Stomach (tissue), 9 donors: ENCODE data around the gene TMOD1. TPM values are rescaled to one million over a fixed set of nuclear protein-coding genes. Genes with fewer than 3 reads are reported as not detected.

Source experiments
- DNase-seq, 2 donors: peaks; one replicate each; pipeline versions ENCODE4 v3.0.0 to v3.0.0-alpha.2; 2013 to 2019
- H3K27ac ChIP-seq, 5 donors: fragments of 200-600 bp in 4 of 5; sonication (generic) in 4 of 5; one replicate each; pipeline ENCODE4 v1.5.1; 2013 to 2019; ENCODE audit warnings: mild to moderate bottlenecking in 1 of 5, moderate library complexity in 1 of 5
- H3K27me3 ChIP-seq, 3 donors: fragments of 200-600 bp; sonication (generic); one replicate each; pipeline ENCODE4 v1.5.1; 2017 to 2019; ENCODE audit warnings: mixed run types in 1 of 3
- H3K36me3 ChIP-seq, 4 donors: fragments of 200-600 bp; sonication (generic); 1 replicate in 3 of 4; 2 replicates in 1 of 4; pipeline ENCODE4 v1.5.1; 2016 to 2019
- H3K4me1 ChIP-seq, 4 donors: fragments of 200-600 bp; sonication (generic); one replicate each; pipeline ENCODE4 v1.5.1; 2016 to 2019
- H3K4me3 ChIP-seq, 4 donors: fragments of 200-600 bp; sonication (generic) in 3 of 4; one replicate each; pipeline ENCODE4 v1.5.1; 2016 to 2019; ENCODE audit warnings: mild to moderate bottlenecking in 1 of 4
- H3K9me3 ChIP-seq, 4 donors: fragments of 200-600 bp; sonication (generic); one replicate each; pipeline ENCODE4 v1.5.1; 2016 to 2019
- CTCF ChIP-seq, 7 experiments: fragments of 450-650 bp in 4 of 7; fragments of 200-600 bp in 3 of 7; sonication (generic) in 3 of 7; IDR thresholded peaks; one replicate each; pipeline ENCODE4 v1.5.1; 2016 to 2019; ENCODE audit warnings: antibody characterized with exemption in 7 of 7, control low read depth in 2 of 7, mild to moderate bottlenecking in 1 of 7
- EP300 ChIP-seq: sonication (generic); formaldehyde crosslinking; IDR thresholded peaks from one replicate; pipeline ENCODE4 v1.6.1; 2017; ENCODE audit warnings: antibody characterized with exemption
- POLR2A ChIP-seq, 4 donors: fragments of 450-650 bp; IDR thresholded peaks; one replicate each; pipeline ENCODE4 v1.6.1; 2016; ENCODE audit warnings: antibody characterized with exemption in 4 of 4, control low read depth in 2 of 4, mild to moderate bottlenecking in 1 of 4, moderate library complexity in 1 of 4
- POLR2AphosphoS5 ChIP-seq, 3 donors: sonication (generic); formaldehyde crosslinking; IDR thresholded peaks; one replicate each; pipeline ENCODE4 v1.6.1; 2016; ENCODE audit warnings: antibody characterized with exemption in 3 of 3
- WGBS, 5 donors: extraction: QIAGEN DNeasy Blood & Tissue Kit in 3 of 5; methylation state at CpG; one replicate each; pipeline versions ENCODE4 v1.1.5 to v1.1.7; 2013 to 2018; 5-methylcytosine and 5-hydroxymethylcytosine counted together
- intact Hi-C: fragments of 100-400 bp; cut with DNase I; formaldehyde crosslinking; loops from one replicate; pipeline ENCODE4 v1.15.1; 2023; ENCODE audit warnings: low total_unique reads
- polyA plus RNA-seq, 3 donors: library from polyadenylated mRNA; stranded (reverse); fragments of 200-250 nt; gene quantifications; one replicate each; pipeline ENCODE4 v1.2.3, GENCODE V29; 2013
- total RNA-seq, 5 donors: library from RNA; depleted of rRNA; stranded (reverse); fragments of >200 nt; gene quantifications; one replicate each; pipeline versions ENCODE4 v1.1.0 to v1.2.3, GENCODE V29; 2014 to 2016
- donor health status: healthy with polysubstance abuse.
- donor health status: Bipolar disorder and iron deficiency.
- donor health status: healthy.

The TMOD1 gene
- total and polyA plus RNA-seq, 8 donors: 4.6 to 34.8 (median 11.2) TPM

- Histone ChIP-seq H3K27me3 (no peaks in the 10 kb centered on the region), H3K4me3 (no peak overlapping the region), H3K27ac (peak overlapping the region; percentile 45 to 90 (median 81)), H3K4me1 (peaks cover 25 to 39% (median 34%) of the 10 kb centered on the region in 4 donors), H3K36me3 (peaks cover 5 to 23% (median 18%) of the 10 kb centered on the region in 4 donors), H3K9me3 (no peaks in the 10 kb centered on the region)
- WGBS, 5 donors: 36 to 56% (median 51%) methylated on average over 14 to 15 of the region's 15 CpGs
- TF ChIP-seq POLR2AphosphoS5 (IDR thresholded peaks at IDR 0.05): no peak
- TF ChIP-seq POLR2A (IDR thresholded peaks at IDR 0.05): no peak
- TF ChIP-seq EP300: no peak
- TF ChIP-seq CTCF (IDR thresholded peaks at IDR 0.05): peak in 1 of 7 experiments; percentile 7
- DNase-seq: peak; percentile 40 to 80
- intact Hi-C loops: no loop called here
Observed at GRCh38 chr9:97556721-97557605, 55.5 kb downstream of the TMOD1 start.

GRCh38 chr9:97557606-97558095 lies 56.2 kb downstream of the TMOD1 start:
- 13 to 29% (median 19%) methylated on average over 7 of the region's 7 CpGs for WGBS, 5 donors
- peak; percentile 48 to 78 for DNase-seq
- Histone ChIP-seq H3K27ac (peak overlapping the region; percentile 45 to 90 (median 81)), H3K36me3 (peaks cover 5 to 30% (median 18%) of the 10 kb centered on the region in 4 donors), H3K27me3 (no peaks in the 10 kb centered on the region), H3K4me1 (peaks cover 25 to 40% (median 35%) of the 10 kb centered on the region in 4 donors), H3K4me3 (no peak overlapping the region), H3K9me3 (no peaks in the 10 kb centered on the region)
- TF ChIP-seq EP300: no peak
- no peak for TF ChIP-seq CTCF (IDR thresholded peaks at IDR 0.05)
- TF ChIP-seq POLR2A (IDR thresholded peaks at IDR 0.05): no peak
- peak; percentile 34 to 67 (median 53) for TF ChIP-seq POLR2AphosphoS5 (IDR thresholded peaks at IDR 0.05)
- intact Hi-C loops: no loop called here

- DNase-seq: no peak
- Histone ChIP-seq H3K9me3 (no peaks in the 10 kb centered on the region), H3K27ac (peak overlapping the region in 4 of 5 donors; percentile 81 to 90 (median 83)), H3K4me3 (no peak overlapping the region), H3K27me3 (no peaks in the 10 kb centered on the region), H3K4me1 (peaks cover 32 to 51% (median 42%) of the 10 kb centered on the region in 4 donors), H3K36me3 (peaks cover 1 to 24% (median 8%) of the 10 kb centered on the region in 4 donors)
- 52 to 77% (median 69%) methylated on average over 3 of the region's 3 CpGs for WGBS, 5 donors
- TF ChIP-seq POLR2AphosphoS5 (IDR thresholded peaks at IDR 0.05) (no peak), CTCF (IDR thresholded peaks at IDR 0.05) (no peak), POLR2A (IDR thresholded peaks at IDR 0.05) (no peak), EP300 (no peak)
- intact Hi-C loops: no loop called here
Observed at GRCh38 chr9:97558701-97559101, 57.2 kb downstream of the TMOD1 start.

GRCh38 chr9:97559111-97559514 lies 57.6 kb downstream of the TMOD1 start:
- no peak for DNase-seq
- Histone ChIP-seq H3K27ac (peak overlapping the region in 3 of 5 donors; percentile 81 to 85 (median 81)), H3K9me3 (no peaks in the 10 kb centered on the region), H3K4me1 (peaks cover 36 to 55% (median 46%) of the 10 kb centered on the region in 4 donors), H3K27me3 (no peaks in the 10 kb centered on the region), H3K36me3 (peaks cover 0 to 22% (median 5%) of the 10 kb centered on the region in 4 donors), H3K4me3 (no peak overlapping the region)
- WGBS, 5 donors: 84 to 89% (median 86%) methylated on average over 10 of the region's 10 CpGs
- intact Hi-C loops: no loop called here
- TF ChIP-seq EP300: no peak
- no peak for TF ChIP-seq POLR2AphosphoS5 (IDR thresholded peaks at IDR 0.05)
- TF ChIP-seq CTCF (IDR thresholded peaks at IDR 0.05): no peak
- no peak for TF ChIP-seq POLR2A (IDR thresholded peaks at IDR 0.05)
